NCI-H128 (cell line): ENCODE results near the gene HOXC11.

Experiments
- DNase-seq: peaks from one replicate; lab custom pipeline; 2025; ENCODE audit not compliant: unreplicated experiment; lab: John Stamatoyannopoulos, UW

HOXC11 gene

GRCh38 chr12:54019924-54020590 lies 47.1 kb downstream of the HOXC11 start:
- no peak for DNase-seq

GRCh38 chr12:54020591-54021405 lies 47.9 kb downstream of the HOXC11 start:
- no peak for DNase-seq

- DNase-seq, result no peak
These were observed 48.6 kb downstream of the HOXC11 start for GRCh38 chr12:54021432-54022013.

- no peak for DNase-seq
These were observed 50.3 kb downstream of the HOXC11 start for GRCh38 chr12:54022960-54023884.

GRCh38 chr12:54024127-54024526 lies 51.2 kb downstream of the HOXC11 start:
- DNase-seq, result no peak

- no peak for DNase-seq
These were observed 51.8 kb downstream of the HOXC11 start for GRCh38 chr12:54024581-54025305.

- DNase-seq, result no peak
These were observed 52.8 kb downstream of the HOXC11 start for GRCh38 chr12:54025499-54026405.

GRCh38 chr12:54026640-54027441 lies 53.9 kb downstream of the HOXC11 start:
- DNase-seq, result no peak
